Loucy (cell line): ENCODE results near the gene GLP2R.

ENCODE experiments used
- CTCF ChIP-seq: fragments of 200-600 bp; sonication (generic); conservative IDR thresholded peaks from 2 replicates; pipeline ENCODE4 v1.5.1; 2014; ENCODE audit warnings: mild to moderate bottlenecking, antibody characterized with exemption, low read length
- EZH2phosphoT487 ChIP-seq: fragments of 200-600 bp; IDR thresholded peaks from 2 replicates; pipeline ENCODE4 v1.6.1; 2018; ENCODE audit warnings: antibody characterized with exemption, mild to moderate bottlenecking, moderate library complexity, borderline replicate concordance

DNA sequence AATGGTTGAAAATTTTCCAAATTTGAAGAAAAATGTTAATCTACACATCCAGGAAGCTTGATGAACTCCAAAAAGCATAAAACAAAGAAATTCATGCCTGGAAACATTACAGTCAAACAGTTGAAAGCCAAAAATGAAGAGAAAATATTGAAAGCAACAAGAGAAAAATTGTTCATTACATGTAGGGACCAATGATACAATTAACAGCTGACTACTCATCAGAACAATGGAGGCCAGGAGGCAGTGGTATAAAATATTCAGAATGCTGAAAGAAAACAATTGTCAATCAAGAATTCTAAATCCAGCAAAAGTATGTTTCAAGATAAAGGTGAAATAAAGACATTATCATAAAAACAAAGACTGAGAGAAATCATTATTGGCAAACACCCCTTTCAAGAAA lies 57.7 kb downstream of the GLP2R start:
- TF ChIP-seq CTCF (no peak), EZH2phosphoT487 (no peak)
